Kasumi-1 (cell line): Measurements from ENCODE around the gene REEP5.
"Not testable (repeated sequence)": the region's sequence is repeated elsewhere in the genome, so short reads cannot be mapped to it uniquely, and the experiment has no call there.

Experiments used
- DNase-seq, 2 experiments: peaks; one replicate each; lab custom pipeline; 2025; lab: John Stamatoyannopoulos, UW

The REEP5 gene

GRCh38 chr5:112933105-112933504, 11.1 kb upstream of the REEP5 start:
- no peak for DNase-seq

GRCh38 chr5:112931473-112931872, 9.4 kb upstream of the REEP5 start:
- DNase-seq, result no peak

DNA sequence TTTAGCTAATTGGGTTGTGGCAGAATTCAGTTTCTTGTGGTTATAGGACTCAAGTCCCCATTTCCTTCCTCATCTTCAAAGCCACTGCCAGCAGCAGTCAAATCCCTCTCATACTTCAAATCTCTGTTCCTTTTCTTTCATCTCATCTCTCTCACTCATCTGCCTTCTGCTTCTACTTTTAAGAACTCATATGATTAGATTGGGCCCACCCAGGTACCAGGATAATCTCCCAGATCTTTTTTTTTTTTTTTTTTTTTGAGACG, 8.0 kb upstream of the REEP5 start:
- peak; percentile 94 to 97 for DNase-seq

DNA sequence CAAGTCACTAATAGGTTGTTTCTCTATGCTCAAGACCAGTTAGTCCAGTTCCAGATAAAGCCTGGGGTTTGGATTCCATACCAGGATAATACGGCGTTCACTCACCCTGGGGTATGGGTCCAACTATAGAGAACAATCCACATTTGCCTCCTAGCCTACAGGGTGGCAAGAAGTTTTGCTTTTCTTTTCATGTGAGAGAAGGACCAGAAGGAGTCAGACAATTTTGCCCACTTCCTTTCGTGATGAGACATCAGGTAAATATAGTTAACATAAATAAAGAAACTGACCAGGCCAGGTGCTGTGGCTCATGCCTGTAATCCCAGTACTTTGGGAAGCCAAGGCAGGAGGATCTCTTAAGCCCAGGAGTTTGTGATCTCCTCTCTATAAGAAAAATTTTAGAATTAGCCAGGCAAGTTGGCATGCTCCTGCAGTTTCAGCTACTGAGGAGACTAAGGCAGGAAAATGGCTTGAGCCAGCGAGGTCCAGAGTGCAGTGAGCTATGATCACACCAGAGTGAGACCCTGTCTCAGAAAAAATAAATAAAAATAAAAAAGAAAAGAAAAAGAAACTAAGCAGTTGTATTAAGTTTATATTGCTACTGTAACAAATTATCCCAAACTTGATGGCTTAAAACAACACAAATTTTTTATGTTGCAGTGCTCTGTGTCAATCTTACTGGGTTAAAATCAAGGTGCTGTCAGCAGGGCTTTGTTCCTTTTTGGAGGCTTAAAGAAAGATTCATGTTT, 7.5 kb upstream of the REEP5 start:
- no peak for DNase-seq

DNA sequence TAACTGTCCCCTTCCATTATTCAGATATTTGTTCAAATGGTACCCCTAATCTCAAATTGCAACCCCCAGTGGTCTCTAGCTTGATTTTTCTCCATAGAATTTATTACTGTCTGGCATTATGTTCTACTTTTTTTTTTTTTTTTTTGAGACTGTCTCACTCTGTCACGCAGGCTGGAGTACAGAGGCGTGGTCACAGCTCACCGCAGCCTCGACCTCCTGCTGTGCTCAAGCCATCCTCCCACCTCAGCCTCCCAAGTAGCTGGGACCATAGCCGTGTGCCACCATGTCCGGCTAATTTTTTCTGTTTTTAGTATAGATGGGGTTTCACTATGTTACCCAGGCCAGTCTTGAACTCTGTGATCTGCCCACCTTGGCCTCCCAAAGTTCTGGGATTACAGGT, 2.0 kb upstream of the REEP5 start:
- no peak for DNase-seq

- DNase-seq, result peak; percentile 63 to 75
These were observed 1.3 kb upstream of the REEP5 start for GRCh38 chr5:112923148-112923917.

DNA sequence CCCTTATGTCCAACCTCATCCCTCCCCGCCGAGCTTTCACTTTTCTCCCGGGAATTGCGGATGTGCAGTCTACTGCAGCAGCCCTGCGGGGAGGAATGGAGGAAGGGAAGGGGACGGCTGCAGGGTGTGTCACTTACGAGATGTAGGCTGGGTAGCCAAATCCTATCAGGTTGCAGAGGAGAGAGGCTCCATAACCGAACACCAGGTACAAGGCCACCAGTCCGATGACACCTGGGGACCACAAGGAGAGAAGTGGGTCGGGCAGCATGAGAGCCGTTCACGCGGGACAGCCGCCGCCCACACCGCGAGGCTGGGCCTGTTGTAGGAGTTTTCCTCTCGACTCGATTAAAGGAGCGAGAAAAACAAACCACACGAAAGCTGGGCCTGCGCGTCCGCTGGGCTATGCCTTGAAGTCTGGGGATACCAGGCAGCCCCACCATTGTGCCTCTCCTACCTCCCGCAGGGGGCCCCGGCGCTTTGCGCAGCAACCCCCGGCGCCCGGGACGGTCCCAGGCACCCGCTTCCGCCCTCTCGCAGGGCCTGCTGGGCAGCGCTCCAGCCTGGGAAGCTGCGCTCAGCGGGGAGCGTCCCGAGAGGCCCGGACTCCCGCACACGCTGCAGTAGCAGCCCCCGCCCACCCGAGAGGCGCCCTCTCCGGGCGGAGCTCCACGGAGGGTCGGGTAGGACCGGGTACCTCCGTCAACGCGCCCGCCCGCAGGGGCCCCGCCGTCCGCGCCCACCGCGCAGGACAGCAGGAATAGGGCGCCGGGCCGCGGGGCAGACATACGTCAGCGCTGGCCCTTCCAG, 798 bp downstream of the REEP5 start:
- peak; percentile 47 to 61 for DNase-seq

DNA sequence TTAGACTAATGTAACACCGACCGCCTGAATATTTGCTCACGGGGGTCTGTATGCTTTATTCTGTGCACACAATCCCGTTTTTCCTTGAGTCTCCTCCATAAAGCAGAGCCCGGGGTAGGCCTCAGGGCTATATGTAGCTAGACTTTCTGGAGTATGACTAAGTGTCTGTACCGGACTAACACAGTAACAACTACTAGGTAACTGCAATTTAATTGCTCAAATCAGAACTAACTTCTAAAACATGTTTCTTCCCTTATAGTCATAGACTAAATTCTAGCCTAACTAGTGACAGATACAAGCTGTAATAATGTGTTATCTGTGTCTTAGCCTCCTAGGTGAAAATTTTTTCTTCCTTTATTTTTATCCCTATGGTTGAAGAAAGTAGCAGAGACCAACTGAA, 2.1 kb downstream of the REEP5 start:
- DNase-seq, result no peak

- DNase-seq, result no peak
These were observed 3.3 kb downstream of the REEP5 start for GRCh38 chr5:112918679-112919078.

DNA sequence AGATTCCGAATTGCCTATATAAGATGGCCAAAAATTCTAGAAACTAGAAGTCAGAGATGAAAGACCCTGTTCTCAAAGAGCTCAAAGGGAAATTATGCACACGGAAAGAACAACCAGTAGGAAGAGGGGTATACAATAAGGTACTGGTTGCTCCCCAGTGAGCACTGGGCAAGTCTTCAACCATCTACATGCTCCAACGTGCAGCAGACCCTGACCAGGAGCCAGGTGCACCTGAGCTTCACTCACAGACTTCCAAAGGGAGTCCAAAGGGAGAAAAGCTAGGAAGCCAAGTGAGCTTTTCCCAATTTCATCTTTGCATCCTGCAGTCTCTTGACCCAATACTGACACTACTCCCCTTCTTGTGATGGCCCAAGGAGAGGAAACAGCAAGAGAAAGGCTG, 3.9 kb downstream of the REEP5 start:
- DNase-seq, result no peak

DNA sequence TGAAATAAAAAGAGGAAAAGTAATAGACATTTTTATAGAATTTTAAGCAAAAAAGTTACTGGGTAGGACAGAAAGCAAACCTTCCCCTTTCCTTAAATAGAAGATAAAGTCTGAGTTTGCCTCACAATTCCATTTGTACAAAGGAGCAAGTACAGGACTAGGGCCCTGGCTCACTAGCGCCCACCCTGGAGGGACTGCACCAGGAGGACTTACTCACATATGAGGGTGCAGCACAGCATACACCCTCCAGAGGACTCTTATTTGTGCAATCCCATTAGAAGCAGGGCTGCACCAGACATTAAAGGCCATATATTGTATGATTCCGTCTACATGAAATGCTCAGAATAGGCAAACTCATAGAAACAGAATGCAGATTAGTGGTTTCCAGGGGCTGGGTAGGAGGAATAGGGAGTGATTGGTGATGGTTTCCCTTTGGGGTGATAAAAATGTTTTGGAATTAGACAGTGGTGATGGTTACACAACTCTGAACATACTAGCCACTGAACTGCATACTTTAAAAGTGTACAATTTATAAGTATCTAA, 4.5 kb downstream of the REEP5 start:
- peak; percentile 34 to 51 for DNase-seq

GRCh38 chr5:112915831-112916230, 6.2 kb downstream of the REEP5 start:
- peak in 1 of 2 experiments; percentile 9 for DNase-seq

GRCh38 chr5:112914584-112914983, 7.4 kb downstream of the REEP5 start:
- no peak for DNase-seq

DNA sequence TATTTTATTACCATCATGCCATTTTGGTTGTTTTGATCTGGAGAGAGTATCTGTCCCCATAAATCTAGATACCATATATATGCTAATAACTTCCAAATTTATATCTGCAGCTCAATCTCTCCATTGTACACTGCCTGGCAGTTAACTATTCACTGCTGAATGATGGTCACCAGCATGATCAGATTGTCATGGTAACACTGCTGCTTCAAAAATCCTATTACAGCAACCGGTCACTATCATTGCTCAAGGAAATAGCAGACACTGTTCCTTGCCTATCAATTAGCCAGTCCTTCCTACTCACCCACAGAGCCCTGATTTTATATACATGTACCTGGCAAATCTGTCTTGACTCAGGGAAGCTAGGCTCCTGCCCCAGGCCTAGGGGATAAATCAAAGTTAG, 11.5 kb downstream of the REEP5 start:
- no peak for DNase-seq

DNA sequence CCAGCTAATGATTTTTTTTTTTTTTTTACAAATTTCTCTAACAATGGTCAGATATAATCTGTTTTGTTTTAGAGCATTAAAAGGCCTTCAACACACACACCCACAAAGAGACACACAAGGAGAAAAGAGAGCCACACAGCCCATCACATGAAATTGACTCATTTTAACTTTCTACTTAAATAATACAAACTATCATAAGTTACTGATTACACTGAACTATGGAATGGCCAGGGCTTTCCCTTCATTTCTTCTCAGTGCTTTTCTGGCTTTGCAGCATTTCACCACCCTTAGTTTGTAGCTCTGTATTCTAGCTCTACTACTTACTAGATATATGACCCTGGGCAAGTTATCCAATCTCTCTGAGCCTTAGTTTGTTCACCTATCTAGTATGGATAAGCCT, 13.2 kb downstream of the REEP5 start:
- DNase-seq, result no peak

DNA sequence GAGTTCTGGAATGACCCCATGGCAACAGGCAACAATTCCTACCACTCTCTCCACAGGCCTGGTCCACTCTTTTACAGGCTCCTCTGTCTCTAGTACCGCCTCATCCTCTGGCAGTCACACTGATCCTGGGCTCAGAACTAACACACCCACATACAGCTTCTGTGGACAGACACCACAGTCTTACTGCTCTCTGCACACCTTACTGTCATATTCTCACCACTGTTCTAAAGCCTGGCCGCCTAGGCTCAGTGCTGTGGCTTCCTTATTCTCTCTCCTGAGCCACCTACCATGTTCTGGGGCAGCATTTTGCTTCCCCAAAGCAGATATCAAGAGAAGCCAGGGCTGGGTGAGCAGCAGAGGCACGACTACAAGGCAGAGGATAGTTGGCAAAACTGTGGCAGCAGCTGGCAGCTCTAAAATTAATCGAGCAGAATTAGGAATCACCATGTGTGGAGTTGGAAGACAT, 14.8 kb downstream of the REEP5 start:
- DNase-seq, result no peak

GRCh38 chr5:112906637-112907036, 15.4 kb downstream of the REEP5 start:
- no peak for DNase-seq

DNA sequence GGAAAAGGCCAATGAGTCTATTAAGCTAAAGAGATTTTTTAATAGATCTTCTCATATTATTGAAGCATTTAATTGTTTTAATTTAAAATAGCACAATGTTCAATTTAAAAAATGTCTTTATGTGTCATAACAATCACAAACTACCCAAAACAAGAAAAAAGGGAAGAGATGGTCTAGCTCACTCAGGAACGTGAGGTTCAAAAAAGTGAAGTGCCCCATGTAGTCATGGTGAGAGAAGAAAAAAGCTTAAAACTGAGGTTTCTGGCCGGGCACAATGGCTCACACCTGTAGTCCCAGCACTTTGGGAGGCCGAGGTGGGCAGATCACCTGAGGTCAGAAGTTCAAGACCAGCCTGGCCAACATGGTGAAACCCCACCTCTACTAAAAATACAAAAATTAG, 17.0 kb downstream of the REEP5 start:
- DNase-seq, result not testable (repeated sequence)

DNA sequence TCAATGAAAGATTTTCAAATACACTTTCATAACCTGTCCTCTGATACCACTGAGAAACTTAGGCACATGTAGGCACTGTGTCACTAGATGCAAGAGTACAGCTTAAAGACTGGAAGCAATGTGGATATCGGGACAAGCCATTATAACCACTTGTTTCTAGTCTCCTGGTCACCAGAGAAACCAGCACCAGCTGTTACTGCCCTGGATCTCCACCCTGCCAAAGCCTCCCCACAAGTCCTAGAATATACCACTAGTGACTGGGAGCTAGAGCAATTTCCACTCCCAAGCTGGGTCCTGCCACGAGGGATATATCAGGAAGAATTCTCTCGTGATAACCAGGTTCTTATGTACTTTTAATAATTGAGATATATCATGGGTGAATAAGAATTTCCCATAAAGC, 19.5 kb downstream of the REEP5 start:
- no peak for DNase-seq

- DNase-seq, result no peak
These were observed 26.3 kb downstream of the REEP5 start for GRCh38 chr5:112895682-112896081.

- no peak for DNase-seq
These were observed 29.3 kb downstream of the REEP5 start for GRCh38 chr5:112892776-112893175.

DNA sequence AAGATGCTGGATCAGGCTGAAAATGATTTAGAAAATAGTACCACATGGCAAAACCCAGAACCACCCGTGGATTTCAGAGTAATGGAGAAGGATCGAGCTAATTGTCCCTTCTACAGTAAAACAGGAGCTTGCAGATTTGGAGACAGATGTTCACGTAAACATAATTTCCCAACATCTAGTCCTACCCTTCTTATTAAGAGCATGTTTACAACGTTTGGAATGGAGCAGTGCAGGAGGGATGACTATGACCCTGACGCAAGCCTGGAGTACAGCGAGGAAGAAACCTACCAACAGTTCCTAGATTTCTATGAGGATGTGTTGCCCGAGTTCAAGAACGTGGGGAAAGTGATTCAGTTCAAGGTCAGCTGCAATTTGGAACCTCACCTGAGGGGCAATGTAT, 30.0 kb downstream of the REEP5 start:
- DNase-seq, result not testable (repeated sequence)

DNA sequence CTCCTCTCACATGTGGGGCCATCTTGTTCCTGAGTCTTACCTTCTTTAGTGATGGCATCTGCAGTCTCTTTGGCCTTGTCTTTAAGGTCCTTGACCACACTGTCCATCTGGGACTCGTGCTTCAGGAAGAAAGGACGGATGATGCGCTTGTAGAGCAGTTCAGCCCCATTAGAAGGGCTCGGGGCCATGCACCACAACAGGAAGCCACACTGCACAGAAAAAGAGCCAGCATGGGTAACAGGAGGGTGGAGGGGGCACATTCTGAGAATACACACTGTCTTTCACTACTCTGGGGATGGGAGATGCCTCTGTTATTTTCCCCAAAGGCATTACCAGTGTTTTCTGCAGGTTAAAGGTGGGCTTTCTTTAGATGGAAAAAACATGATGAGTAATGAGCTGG, 35.1 kb downstream of the REEP5 start:
- peak in 1 of 2 experiments; percentile 18 for DNase-seq
